GM12801 (cell line): Measurements from ENCODE around the gene NRIP1.

Experiments
- TF ChIP-seq, protein P1 (sequence below): IDR thresholded peaks from one replicate; pipeline ENCODE4 v1.5.1; 2011; ENCODE audit warnings: control low read depth; ENCODE audit not compliant: insufficient read length; ENCODE audit errors: extremely low read depth

The NRIP1 gene

DNA sequence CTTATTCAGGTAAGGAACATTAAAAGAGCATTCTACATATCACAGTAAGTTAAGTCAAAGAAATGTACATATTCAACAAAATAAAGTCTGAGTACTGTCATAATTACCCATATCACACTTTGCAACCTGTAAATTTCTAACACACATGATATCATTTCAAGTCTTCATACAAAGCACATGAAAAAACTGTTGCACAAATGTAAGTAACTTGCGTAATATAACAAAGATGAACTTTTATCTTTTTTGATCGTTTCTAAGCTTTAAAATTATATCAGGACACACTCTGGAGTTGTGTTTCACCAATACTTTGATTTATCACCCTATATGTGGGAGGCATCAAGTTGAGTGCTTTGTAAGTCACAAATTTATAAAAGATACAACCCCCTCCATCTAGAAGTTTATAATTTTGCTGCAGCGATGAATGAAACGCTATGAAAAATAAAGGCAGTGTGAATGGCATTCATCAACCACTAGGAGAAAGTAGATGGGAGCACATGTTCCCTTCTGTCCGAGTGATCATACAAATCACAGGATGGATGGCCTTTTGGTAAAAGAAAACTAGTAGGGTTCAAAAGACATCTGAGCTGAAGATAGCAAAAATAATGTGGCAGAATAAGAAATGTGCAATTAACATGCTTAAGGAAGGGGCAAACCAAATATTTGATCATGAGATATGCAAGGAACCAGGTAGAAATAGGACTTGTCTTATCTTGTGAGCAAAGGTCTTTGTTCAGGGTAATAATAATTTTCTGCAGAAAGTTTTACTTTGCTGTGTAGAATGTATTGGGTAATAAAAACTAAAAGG is 27.5 kb downstream of the NRIP1 start:
- TF ChIP-seq, protein P1, sequence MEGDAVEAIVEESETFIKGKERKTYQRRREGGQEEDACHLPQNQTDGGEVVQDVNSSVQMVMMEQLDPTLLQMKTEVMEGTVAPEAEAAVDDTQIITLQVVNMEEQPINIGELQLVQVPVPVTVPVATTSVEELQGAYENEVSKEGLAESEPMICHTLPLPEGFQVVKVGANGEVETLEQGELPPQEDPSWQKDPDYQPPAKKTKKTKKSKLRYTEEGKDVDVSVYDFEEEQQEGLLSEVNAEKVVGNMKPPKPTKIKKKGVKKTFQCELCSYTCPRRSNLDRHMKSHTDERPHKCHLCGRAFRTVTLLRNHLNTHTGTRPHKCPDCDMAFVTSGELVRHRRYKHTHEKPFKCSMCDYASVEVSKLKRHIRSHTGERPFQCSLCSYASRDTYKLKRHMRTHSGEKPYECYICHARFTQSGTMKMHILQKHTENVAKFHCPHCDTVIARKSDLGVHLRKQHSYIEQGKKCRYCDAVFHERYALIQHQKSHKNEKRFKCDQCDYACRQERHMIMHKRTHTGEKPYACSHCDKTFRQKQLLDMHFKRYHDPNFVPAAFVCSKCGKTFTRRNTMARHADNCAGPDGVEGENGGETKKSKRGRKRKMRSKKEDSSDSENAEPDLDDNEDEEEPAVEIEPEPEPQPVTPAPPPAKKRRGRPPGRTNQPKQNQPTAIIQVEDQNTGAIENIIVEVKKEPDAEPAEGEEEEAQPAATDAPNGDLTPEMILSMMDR: no peak

DNA sequence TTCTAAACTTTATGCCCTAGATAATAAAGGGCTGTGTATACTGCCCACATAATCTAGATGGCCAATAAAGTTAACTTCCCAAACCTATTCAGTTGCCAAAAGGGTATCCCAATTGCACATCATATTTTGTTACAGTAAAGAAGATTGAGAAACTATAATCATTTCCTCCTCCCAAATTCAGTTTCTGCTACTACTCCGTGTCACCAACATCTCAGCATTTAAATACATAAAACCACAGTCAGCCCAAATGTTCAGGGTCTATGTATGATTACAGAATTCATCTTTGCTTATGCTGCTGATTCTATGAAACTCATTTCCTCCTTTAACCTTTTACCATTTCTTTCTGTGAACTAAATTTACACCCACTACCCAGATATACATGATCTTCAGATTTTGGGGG is 28.6 kb downstream of the NRIP1 start:
- TF ChIP-seq, protein P1: no peak

DNA sequence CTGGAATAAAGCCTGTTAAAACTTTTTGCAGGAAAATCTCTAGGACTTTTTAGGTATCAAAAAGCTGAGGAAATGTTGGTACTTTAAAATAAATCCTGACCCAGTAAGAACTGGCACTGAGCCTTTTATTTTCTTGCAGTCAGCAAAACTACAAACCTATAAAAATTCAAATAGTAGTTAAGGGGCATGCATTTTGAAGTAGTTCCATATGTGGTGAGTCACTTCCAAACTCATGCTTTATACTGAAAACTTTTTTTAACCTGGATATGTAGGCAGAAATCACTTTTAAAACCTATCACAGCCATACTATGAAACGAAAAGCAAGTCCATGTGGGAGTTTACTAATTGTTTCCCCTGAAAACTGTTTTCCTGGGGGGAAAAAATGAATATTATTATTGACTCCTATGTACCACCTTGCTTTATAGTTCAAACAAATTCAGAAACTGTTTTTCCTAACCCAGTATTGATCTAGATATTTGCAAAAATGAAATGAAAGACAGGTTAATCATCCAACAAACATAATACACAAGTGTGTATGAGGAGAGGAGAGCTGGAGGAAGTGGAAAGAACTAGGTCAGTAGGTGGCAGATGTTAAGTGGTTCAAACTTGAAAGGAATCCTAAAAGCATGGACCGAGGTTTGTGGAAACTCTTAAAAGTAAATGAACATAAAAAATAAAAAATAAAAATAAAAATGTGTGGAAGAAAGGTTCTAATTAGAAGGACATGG is 30.5 kb downstream of the NRIP1 start:
- TF ChIP-seq, protein P1: no peak

DNA sequence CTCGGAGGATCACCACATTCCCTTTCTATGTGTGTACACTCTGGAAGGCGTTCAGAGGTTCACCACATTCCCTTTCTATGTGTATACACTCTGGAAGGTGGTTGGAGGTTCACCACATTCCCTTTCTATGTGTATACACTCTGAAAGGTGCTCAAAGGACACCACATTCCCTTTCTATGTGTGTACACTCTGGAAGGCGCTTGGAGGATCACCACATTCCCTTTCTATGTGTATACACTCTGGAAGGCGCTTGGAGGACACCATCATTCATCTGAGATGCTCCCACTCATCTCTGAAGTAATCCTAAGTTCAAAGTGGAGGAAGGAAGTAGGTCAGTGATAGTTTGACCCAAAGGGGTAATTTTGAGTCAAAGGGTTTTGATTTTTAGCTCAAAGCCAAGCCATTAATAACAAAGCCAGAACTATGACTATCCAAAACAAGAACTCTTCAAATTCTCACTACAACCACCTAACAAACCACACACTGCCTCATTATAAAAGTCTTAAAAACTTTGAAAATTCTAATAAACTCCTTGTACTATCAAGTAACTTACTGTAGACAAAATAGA is 32.9 kb downstream of the NRIP1 start:
- TF ChIP-seq, protein P1: no peak

GRCh38 chr21:15029077-15029476 is 35.7 kb downstream of the NRIP1 start:
- TF ChIP-seq, protein P1: no peak

DNA sequence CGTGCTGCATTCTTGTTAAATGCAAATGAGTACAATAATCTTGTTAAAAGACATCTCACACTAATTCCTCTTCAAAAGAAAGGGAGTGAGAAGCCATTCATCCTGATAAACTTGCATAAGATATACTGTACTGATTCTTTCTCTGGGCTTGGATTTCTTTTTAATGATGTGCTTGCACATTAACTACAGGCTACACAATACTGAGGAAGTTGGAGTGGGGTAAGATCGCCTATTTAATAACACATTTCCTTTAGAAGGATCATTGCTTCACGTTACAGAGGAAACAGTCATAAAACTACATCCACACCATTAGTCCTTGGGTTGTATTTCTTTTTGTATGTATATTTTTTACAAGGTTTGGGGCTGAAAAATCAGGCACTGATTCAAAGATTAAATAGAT is 36.6 kb downstream of the NRIP1 start:
- TF ChIP-seq, protein P1: no peak

DNA sequence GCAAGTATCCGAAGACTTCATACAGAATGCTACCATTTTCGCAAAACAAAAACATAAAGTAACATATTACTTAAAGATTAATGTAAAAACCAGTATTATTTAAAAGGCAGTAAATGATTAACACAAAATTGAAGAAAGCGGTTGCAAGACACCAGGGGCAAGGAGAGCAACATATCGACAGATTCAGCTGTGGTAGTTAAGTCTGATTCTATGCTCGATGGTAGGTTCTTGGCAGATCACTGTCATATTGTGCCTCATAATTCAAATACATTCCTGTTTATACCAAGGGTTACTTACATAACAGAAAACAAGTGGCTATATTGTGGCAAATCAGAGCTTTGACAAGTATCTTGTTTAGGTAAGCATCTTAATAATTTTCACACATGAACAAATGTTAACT is 37.7 kb downstream of the NRIP1 start:
- TF ChIP-seq, protein P1: no peak
